ENCODE results near the gene SEMA5B.

DNA sequence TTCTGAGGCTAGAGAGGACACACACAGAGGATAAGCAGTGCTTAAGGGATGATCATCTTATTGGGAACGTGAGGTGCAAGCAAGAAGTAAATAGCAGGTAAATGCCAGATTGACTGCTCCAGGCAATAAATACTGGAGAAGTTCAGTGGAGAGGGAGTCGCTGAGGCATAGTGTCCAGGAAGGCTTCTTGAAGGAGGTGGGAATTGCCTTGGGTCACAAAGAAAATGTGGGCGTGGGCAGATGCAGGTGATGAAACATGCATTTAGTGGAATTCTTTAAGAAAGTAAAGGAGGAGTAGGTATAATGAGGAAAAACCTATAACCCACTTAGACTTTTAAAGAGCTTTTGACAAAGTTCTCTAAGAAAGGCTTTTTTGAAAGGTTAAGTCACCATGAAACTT, 7.4 kb upstream of the SEMA5B start:
- no peak for TF ChIP-seq EZH2 (IDR thresholded peaks at IDR 0.05; ENCODE audit: borderline replicate concordance, low read length)
- TF ChIP-seq, protein P1, sequence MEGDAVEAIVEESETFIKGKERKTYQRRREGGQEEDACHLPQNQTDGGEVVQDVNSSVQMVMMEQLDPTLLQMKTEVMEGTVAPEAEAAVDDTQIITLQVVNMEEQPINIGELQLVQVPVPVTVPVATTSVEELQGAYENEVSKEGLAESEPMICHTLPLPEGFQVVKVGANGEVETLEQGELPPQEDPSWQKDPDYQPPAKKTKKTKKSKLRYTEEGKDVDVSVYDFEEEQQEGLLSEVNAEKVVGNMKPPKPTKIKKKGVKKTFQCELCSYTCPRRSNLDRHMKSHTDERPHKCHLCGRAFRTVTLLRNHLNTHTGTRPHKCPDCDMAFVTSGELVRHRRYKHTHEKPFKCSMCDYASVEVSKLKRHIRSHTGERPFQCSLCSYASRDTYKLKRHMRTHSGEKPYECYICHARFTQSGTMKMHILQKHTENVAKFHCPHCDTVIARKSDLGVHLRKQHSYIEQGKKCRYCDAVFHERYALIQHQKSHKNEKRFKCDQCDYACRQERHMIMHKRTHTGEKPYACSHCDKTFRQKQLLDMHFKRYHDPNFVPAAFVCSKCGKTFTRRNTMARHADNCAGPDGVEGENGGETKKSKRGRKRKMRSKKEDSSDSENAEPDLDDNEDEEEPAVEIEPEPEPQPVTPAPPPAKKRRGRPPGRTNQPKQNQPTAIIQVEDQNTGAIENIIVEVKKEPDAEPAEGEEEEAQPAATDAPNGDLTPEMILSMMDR (IDR thresholded peaks at IDR 0.05; ENCODE audit: low read length) = no peak
